Lower leg skin (tissue), 4 donors: Measurements from ENCODE around the gene IYD. TPM values are rescaled to one million over a fixed set of nuclear protein-coding genes. Genes with fewer than 3 reads are reported as not detected.

Experiments
- DNase-seq, 2 donors: peaks; one replicate each; pipeline ENCODE4 v3.0.0-alpha.2; 2019; ENCODE audit warnings: low spot score in 2 of 2
- H3K4me3 ChIP-seq: fragments of 200-600 bp; sonication (generic); 2 replicates; pipeline ENCODE4 v1.5.1; 2017; ENCODE audit warnings: mild to moderate bottlenecking, low read depth; ENCODE audit not compliant: poor library complexity, severe bottlenecking
- CTCF ChIP-seq, 3 donors: fragments of 450-650 bp; IDR thresholded peaks; one replicate each; pipeline ENCODE4 v1.5.1; 2016; ENCODE audit warnings: antibody characterized with exemption in 3 of 3, mild to moderate bottlenecking in 3 of 3, moderate library complexity in 2 of 3
- POLR2A ChIP-seq, 2 donors: fragments of 450-650 bp; IDR thresholded peaks; one replicate each; pipeline ENCODE4 v1.6.1; 2016 to 2017; ENCODE audit warnings: antibody characterized with exemption in 2 of 2, mild to moderate bottlenecking in 1 of 2, moderate library complexity in 1 of 2
- WGBS, 2 donors: methylation state at CpG; one replicate each; pipeline ENCODE4 v1.1.5; 2018; 5-methylcytosine and 5-hydroxymethylcytosine counted together
- intact Hi-C: fragments of 100-400 bp; cut with DNase I; formaldehyde crosslinking; loops from one replicate; pipeline ENCODE4 v1.15.0; 2023; ENCODE audit warnings: low total_unique reads
- total RNA-seq, 4 donors: library from RNA; depleted of rRNA; stranded (reverse); fragments of >200 nt; gene quantifications; one replicate each; pipeline ENCODE4 v1.1.0, GENCODE V29; 2016

Gene IYD
- total RNA-seq, 4 donors from 2014 or later: 0.42 to 3.1 (median 0.99) TPM

- no peak for DNase-seq
- TF ChIP-seq CTCF (IDR thresholded peaks at IDR 0.05): no peak
- TF ChIP-seq POLR2A (IDR thresholded peaks at IDR 0.05): no peak
- 85 to 88% methylated on average over 6 of the region's 6 CpGs for WGBS, 2 donors
- H3K4me3 ChIP-seq: no peak overlapping the region
- intact Hi-C loops: no loop called here
Observed at GRCh38 chr6:150427037-150427602, 58.3 kb downstream of the IYD start.

- DNase-seq: no peak
- no peak overlapping the region for H3K4me3 ChIP-seq
- intact Hi-C loops: no loop called here
- no peak for TF ChIP-seq POLR2A (IDR thresholded peaks at IDR 0.05)
- no peak for TF ChIP-seq CTCF (IDR thresholded peaks at IDR 0.05)
- whole genome bisulfite sequencing, 2 donors: 93 to 99% methylated on average over 2 of the region's 2 CpGs
Observed at GRCh38 chr6:150427843-150428242, 59.0 kb downstream of the IYD start.

- 85 to 94% methylated on average over 8 of the region's 8 CpGs for WGBS, 2 donors
- TF ChIP-seq CTCF (IDR thresholded peaks at IDR 0.05): no peak
- no peak for TF ChIP-seq POLR2A (IDR thresholded peaks at IDR 0.05)
- DNase-seq: no peak
- H3K4me3 ChIP-seq: no peak overlapping the region
- intact Hi-C loops: no loop called here
Observed at GRCh38 chr6:150430815-150431214, 62.0 kb downstream of the IYD start.

- DNase-seq: no peak
- TF ChIP-seq POLR2A (IDR thresholded peaks at IDR 0.05): no peak
- TF ChIP-seq CTCF (IDR thresholded peaks at IDR 0.05): no peak
- WGBS, 2 donors: 87 to 94% methylated on average over 3 of the region's 3 CpGs
- intact Hi-C loops: no loop called here
- H3K4me3 ChIP-seq: no peak overlapping the region
Observed at GRCh38 chr6:150435360-150435759, 66.5 kb downstream of the IYD start.

GRCh38 chr6:150435832-150436231, 67.0 kb downstream of the IYD start:
- TF ChIP-seq POLR2A (IDR thresholded peaks at IDR 0.05) (no peak), CTCF (IDR thresholded peaks at IDR 0.05) (no peak)
- H3K4me3 ChIP-seq: no peak overlapping the region

GRCh38 chr6:150439373-150439772, 70.6 kb downstream of the IYD start:
- H3K4me3 ChIP-seq: no peak overlapping the region
- DNase-seq: no peak
- WGBS, 2 donors: 92 to 94% methylated on average over 8 of the region's 8 CpGs
- intact Hi-C loops: no loop called here
- TF ChIP-seq POLR2A (IDR thresholded peaks at IDR 0.05): no peak
- no peak for TF ChIP-seq CTCF (IDR thresholded peaks at IDR 0.05)

More at GRCh38 chr6:150435832-150436231, 67.0 kb downstream of the IYD start:
- 86 to 89% methylated on average over 10 of the region's 10 CpGs for WGBS, 2 donors
- no peak for DNase-seq
- intact Hi-C loops: no loop called here
